Astrocyte (in vitro differentiated cells and primary cell): Measurements from ENCODE around the gene XPNPEP1. TPM values are rescaled to one million over a fixed set of nuclear protein-coding genes. Genes with fewer than 3 reads are reported as not detected.

Experiments used
- DNase-seq: peaks from one replicate; pipeline ENCODE4 v3.0.0-alpha.2; 2010; ENCODE audit warnings: low read depth
- FAIRE-seq: peaks from 2 replicates; lab custom pipeline; 2011; peaks lifted over from hg19 to GRCh38; lab: Jason Lieb, UNC
- H2AFZ ChIP-seq: 2 replicates; pipeline ENCODE4 v1.6.0; 2012; ENCODE audit warnings: low read depth, low read length, inconsistent platforms
- H3K27ac ChIP-seq: 2 replicates; pipeline ENCODE4 v1.5.1; 2011; ENCODE audit warnings: low read depth, low read length, inconsistent platforms
- H3K27me3 ChIP-seq: 2 replicates; pipeline ENCODE4 v1.6.0; 2011; ENCODE audit warnings: low read length, inconsistent platforms; ENCODE audit not compliant: insufficient read depth
- H3K36me3 ChIP-seq: 2 replicates; pipeline ENCODE4 v1.5.1; 2011; ENCODE audit warnings: low read length, inconsistent platforms; ENCODE audit not compliant: insufficient read depth
- H3K4me1 ChIP-seq: 2 replicates; pipeline ENCODE4 v1.5.1; 2011; ENCODE audit warnings: low read length, inconsistent platforms; ENCODE audit not compliant: insufficient read depth
- H3K4me2 ChIP-seq: 2 replicates; pipeline ENCODE4 v1.6.0; 2012; ENCODE audit warnings: low read length, inconsistent platforms
- H3K4me3 ChIP-seq: 2 replicates; pipeline ENCODE4 v1.5.1; 2011; ENCODE audit warnings: low read depth, mild to moderate bottlenecking, low read length, inconsistent platforms; ENCODE audit not compliant: insufficient read depth
- H3K79me2 ChIP-seq: 2 replicates; pipeline ENCODE4 v1.6.0; 2012; ENCODE audit warnings: mild to moderate bottlenecking, low read length, inconsistent platforms; ENCODE audit not compliant: insufficient read depth
- H3K9ac ChIP-seq: 2 replicates; pipeline ENCODE4 v1.6.0; 2012; ENCODE audit warnings: mild to moderate bottlenecking, low read length, inconsistent platforms
- H3K9me3 ChIP-seq: 2 replicates; pipeline ENCODE4 v1.5.1; 2012; ENCODE audit warnings: low read depth, mild to moderate bottlenecking, low read length, inconsistent platforms; ENCODE audit not compliant: insufficient read depth
- H4K20me1 ChIP-seq: 2 replicates; pipeline ENCODE4 v1.6.0; 2012; ENCODE audit warnings: low read length, inconsistent platforms; ENCODE audit not compliant: insufficient read depth
- H3K27ac Mint-ChIP-seq: one replicate; pipeline ENCODE4 v1.8.0; 2021; ENCODE audit warnings: mild to moderate bottlenecking, mixed read lengths; ENCODE audit not compliant: unreplicated experiment
- H3K27me3 Mint-ChIP-seq: one replicate; pipeline ENCODE4 v1.8.0; 2021; ENCODE audit warnings: low read depth, mixed read lengths; ENCODE audit not compliant: unreplicated experiment
- H3K36me3 Mint-ChIP-seq: one replicate; pipeline ENCODE4 v1.8.0; 2021; ENCODE audit warnings: low read depth, mixed read lengths; ENCODE audit not compliant: unreplicated experiment
- H3K4me1 Mint-ChIP-seq: one replicate; pipeline ENCODE4 v1.8.0; 2021; ENCODE audit warnings: low read depth, mixed read lengths; ENCODE audit not compliant: unreplicated experiment
- H3K4me3 Mint-ChIP-seq: one replicate; pipeline ENCODE4 v1.8.0; 2021; ENCODE audit warnings: mild to moderate bottlenecking, moderate library complexity, mixed read lengths; ENCODE audit not compliant: unreplicated experiment
- H3K9me3 Mint-ChIP-seq: one replicate; pipeline ENCODE4 v1.8.0; 2021; ENCODE audit warnings: mild to moderate bottlenecking, mixed read lengths; ENCODE audit not compliant: unreplicated experiment
- EZH2 ChIP-seq: IDR thresholded peaks from 2 replicates; pipeline ENCODE4 v1.6.1; 2012; ENCODE audit warnings: mild to moderate bottlenecking, low read length, inconsistent platforms; ENCODE audit not compliant: insufficient read depth
- total RNA-seq: library from RNA; stranded (reverse); gene quantifications from 2 replicates; pipeline ENCODE4 v1.2.1, GENCODE V29; 2021
- TF ChIP-seq, protein P1 (sequence below): IDR thresholded peaks from 2 replicates; pipeline ENCODE4 v1.5.1; 2011; ENCODE audit warnings: low read depth, mild to moderate bottlenecking, inconsistent platforms, low read length, moderate library complexity; ENCODE audit not compliant: insufficient read depth

Gene XPNPEP1
- total RNA-seq, 1 donor from 2014 or later, result 100 TPM

DNA sequence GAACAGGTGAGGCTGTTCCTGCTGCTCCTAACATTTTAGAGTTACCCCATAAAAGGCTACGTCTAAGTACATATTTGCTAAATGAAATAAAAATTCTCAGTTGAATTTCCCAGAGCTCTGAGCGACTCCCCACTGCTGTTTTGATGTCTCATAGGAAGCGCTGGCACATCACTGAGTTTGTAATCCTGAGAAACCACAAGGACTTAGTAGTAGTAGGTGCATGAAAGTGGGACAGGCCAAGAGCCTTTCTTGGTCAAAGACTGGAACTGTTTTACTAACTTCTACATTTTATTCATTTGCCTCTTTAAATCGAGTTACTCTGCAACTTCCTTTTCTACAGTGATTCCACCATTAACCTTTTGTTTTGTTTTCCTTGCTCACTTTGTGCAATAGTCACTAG lies 85.9 kb downstream of the XPNPEP1 start:
- TF ChIP-seq, protein P1, sequence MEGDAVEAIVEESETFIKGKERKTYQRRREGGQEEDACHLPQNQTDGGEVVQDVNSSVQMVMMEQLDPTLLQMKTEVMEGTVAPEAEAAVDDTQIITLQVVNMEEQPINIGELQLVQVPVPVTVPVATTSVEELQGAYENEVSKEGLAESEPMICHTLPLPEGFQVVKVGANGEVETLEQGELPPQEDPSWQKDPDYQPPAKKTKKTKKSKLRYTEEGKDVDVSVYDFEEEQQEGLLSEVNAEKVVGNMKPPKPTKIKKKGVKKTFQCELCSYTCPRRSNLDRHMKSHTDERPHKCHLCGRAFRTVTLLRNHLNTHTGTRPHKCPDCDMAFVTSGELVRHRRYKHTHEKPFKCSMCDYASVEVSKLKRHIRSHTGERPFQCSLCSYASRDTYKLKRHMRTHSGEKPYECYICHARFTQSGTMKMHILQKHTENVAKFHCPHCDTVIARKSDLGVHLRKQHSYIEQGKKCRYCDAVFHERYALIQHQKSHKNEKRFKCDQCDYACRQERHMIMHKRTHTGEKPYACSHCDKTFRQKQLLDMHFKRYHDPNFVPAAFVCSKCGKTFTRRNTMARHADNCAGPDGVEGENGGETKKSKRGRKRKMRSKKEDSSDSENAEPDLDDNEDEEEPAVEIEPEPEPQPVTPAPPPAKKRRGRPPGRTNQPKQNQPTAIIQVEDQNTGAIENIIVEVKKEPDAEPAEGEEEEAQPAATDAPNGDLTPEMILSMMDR, result no peak
- TF ChIP-seq EZH2, result no peak
- Histone ChIP-seq H2AFZ (no peak overlapping the region), H3K79me2 (no peaks in the 10 kb centered on the region), H3K9me3 (no peaks in the 10 kb centered on the region), H3K9ac (no peak overlapping the region), H3K27ac (no peak overlapping the region), H3K27me3 (no peaks in the 10 kb centered on the region), H4K20me1 (no peaks in the 10 kb centered on the region), H3K36me3 (no peaks in the 10 kb centered on the region), H3K4me2 (no peak overlapping the region), H3K4me1 (no peaks in the 10 kb centered on the region), H3K4me3 (no peak overlapping the region)
- H3K27ac Mint-ChIP-seq, result no peak overlapping the region
- no peaks in the 10 kb centered on the region for H3K9me3 Mint-ChIP-seq
- peaks cover 3% of the 10 kb centered on the region for H3K4me1 Mint-ChIP-seq
- H3K4me3 Mint-ChIP-seq, result no peak overlapping the region
- FAIRE-seq (no peak), DNase-seq (no peak)
- H3K36me3 Mint-ChIP-seq, result peaks cover 2% of the 10 kb centered on the region
- no peaks in the 10 kb centered on the region for H3K27me3 Mint-ChIP-seq

DNA sequence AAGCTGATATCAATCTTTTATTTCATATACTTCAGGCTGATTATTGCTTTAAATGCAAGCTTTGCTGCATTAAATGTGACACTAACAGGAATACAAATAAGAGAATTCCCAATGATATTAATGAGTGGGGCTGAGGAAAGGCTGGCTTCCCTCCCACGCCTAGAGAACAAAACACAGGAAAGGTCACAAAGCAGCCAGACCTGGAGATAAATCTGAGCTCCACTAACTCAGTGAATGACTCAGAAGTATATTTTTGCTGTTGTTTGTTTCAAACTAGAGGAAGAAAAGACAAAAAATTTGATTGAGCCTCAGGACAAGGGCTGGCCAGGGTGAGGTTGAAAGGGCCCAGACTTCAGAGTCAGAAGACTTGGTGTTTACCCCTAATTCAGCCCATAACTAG lies 88.1 kb downstream of the XPNPEP1 start:
- Histone ChIP-seq H3K4me3 (no peak overlapping the region), H4K20me1 (no peaks in the 10 kb centered on the region), H2AFZ (no peak overlapping the region), H3K27ac (no peak overlapping the region), H3K9ac (no peak overlapping the region), H3K9me3 (no peaks in the 10 kb centered on the region), H3K36me3 (no peaks in the 10 kb centered on the region), H3K27me3 (no peaks in the 10 kb centered on the region), H3K79me2 (no peaks in the 10 kb centered on the region), H3K4me1 (no peaks in the 10 kb centered on the region), H3K4me2 (no peak overlapping the region)
- FAIRE-seq, result no peak
- H3K36me3 Mint-ChIP-seq, result peaks cover 2% of the 10 kb centered on the region
- no peak overlapping the region for H3K4me3 Mint-ChIP-seq
- no peak for TF ChIP-seq EZH2
- TF ChIP-seq, protein P1, result no peak
- no peaks in the 10 kb centered on the region for H3K27me3 Mint-ChIP-seq
- peaks cover 3% of the 10 kb centered on the region for H3K4me1 Mint-ChIP-seq
- no peaks in the 10 kb centered on the region for H3K9me3 Mint-ChIP-seq
- H3K27ac Mint-ChIP-seq, result no peak overlapping the region
- no peak for DNase-seq

DNA sequence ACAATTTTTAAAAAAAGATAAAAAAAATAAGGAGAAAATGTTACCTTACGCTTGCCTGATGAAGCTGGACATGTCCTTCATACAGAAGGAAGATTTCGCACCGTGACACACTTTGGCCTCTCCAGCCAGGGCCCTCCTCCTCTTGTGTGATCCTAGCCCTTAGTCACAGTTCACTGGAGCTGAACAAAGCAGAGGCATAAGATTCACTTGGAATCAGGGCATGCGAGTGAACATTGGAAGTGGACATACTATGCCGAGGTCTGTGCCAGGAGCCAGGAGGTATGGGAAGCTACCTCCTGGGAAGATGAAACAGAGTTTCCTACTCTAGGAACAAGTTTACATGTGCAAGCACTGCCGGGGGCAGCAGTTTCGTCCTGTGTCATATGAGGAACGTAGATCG lies 91.5 kb downstream of the XPNPEP1 start:
- Mint-ChIP-seq H3K4me3 (no peak overlapping the region), H3K27ac (no peak overlapping the region), H3K27me3 (no peaks in the 10 kb centered on the region), H3K4me1 (peaks cover 3% of the 10 kb centered on the region), H3K9me3 (peaks cover 3% of the 10 kb centered on the region), H3K36me3 (peaks cover 2% of the 10 kb centered on the region)
- no peaks in the 10 kb centered on the region for H3K36me3 ChIP-seq
- no peaks in the 10 kb centered on the region for H3K9me3 ChIP-seq
- no peak overlapping the region for H3K27ac ChIP-seq
- no peak overlapping the region for H3K4me3 ChIP-seq
- H3K27me3 ChIP-seq, result no peaks in the 10 kb centered on the region
- FAIRE-seq, result no peak
- H4K20me1 ChIP-seq, result no peaks in the 10 kb centered on the region
- no peak overlapping the region for H3K9ac ChIP-seq
- H3K79me2 ChIP-seq, result no peaks in the 10 kb centered on the region
- no peak for DNase-seq
- H3K4me1 ChIP-seq, result no peaks in the 10 kb centered on the region
- TF ChIP-seq, protein P1, result no peak
- no peak for TF ChIP-seq EZH2
- H3K4me2 ChIP-seq, result no peak overlapping the region
- H2AFZ ChIP-seq, result no peak overlapping the region
